ENCODE measurements around the gene BANP. TPM values are rescaled to one million over a fixed set of nuclear protein-coding genes. Genes with fewer than 3 reads are reported as not detected.
"Not testable (repeated sequence)": the region's sequence is repeated elsewhere in the genome, so short reads cannot be mapped to it uniquely, and the experiment has no call there.

Gene BANP
- polyA plus RNA-seq, 2 donors = 6.5 to 13.6 TPM

- H3K9me3 ChIP-seq (ENCODE audit: control insufficient read depth in 2 of 2, insufficient read depth in 1 of 2, low read depth in 1 of 2, low read length in 1 of 2); H3K4me1 ChIP-seq (ENCODE audit: control insufficient read depth in 2 of 2, insufficient read depth in 2 of 2, low read length in 1 of 2); H3K27ac ChIP-seq (ENCODE audit: low read depth in 2 of 2, low read length in 1 of 2); H3K36me3 ChIP-seq (ENCODE audit: control insufficient read depth in 2 of 2, insufficient read depth in 2 of 2, low read length in 1 of 2); H3K27me3 ChIP-seq (ENCODE audit: control insufficient read depth in 1 of 2, insufficient read depth in 2 of 2, low read length in 2 of 2); H3K4me3 ChIP-seq (ENCODE audit: low read depth in 1 of 2, low read length in 2 of 2): not testable (repeated sequence)
- 82 to 86% methylated on average over 25 of the region's 25 CpGs for WGBS, 2 donors
Measured at GRCh38 chr16:88098731-88099562, 147.7 kb downstream of the BANP start.

- Histone ChIP-seq H3K9me3 (ENCODE audit: control insufficient read depth in 2 of 2, insufficient read depth in 1 of 2, low read depth in 1 of 2, low read length in 1 of 2) (peaks cover 0 to 9% of the 10 kb centered on the region in 2 donors), H3K4me1 (ENCODE audit: control insufficient read depth in 2 of 2, insufficient read depth in 2 of 2, low read length in 1 of 2) (no peaks in the 10 kb centered on the region), H3K36me3 (ENCODE audit: control insufficient read depth in 2 of 2, insufficient read depth in 2 of 2, low read length in 1 of 2) (no peaks in the 10 kb centered on the region), H3K4me3 (ENCODE audit: low read depth in 1 of 2, low read length in 2 of 2) (no peak overlapping the region), H3K27ac (ENCODE audit: low read depth in 2 of 2, low read length in 1 of 2) (no peak overlapping the region), H3K27me3 (ENCODE audit: control insufficient read depth in 1 of 2, insufficient read depth in 2 of 2, low read length in 2 of 2) (no peaks in the 10 kb centered on the region)
- WGBS, 2 donors = 75 to 81% methylated on average over 17 of the region's 17 CpGs
Measured at GRCh38 chr16:88099563-88099890, 148.3 kb downstream of the BANP start.

GRCh38 chr16:88099956-88100355, 148.7 kb downstream of the BANP start:
- H3K36me3 ChIP-seq (ENCODE audit: control insufficient read depth in 2 of 2, insufficient read depth in 2 of 2, low read length in 1 of 2); H3K27me3 ChIP-seq (ENCODE audit: control insufficient read depth in 1 of 2, insufficient read depth in 2 of 2, low read length in 2 of 2); H3K4me1 ChIP-seq (ENCODE audit: control insufficient read depth in 2 of 2, insufficient read depth in 2 of 2, low read length in 1 of 2); H3K27ac ChIP-seq (ENCODE audit: low read depth in 2 of 2, low read length in 1 of 2); H3K4me3 ChIP-seq (ENCODE audit: low read depth in 1 of 2, low read length in 2 of 2); H3K9me3 ChIP-seq (ENCODE audit: control insufficient read depth in 2 of 2, insufficient read depth in 1 of 2, low read depth in 1 of 2, low read length in 1 of 2): not testable (repeated sequence)
- WGBS, 2 donors = 79 to 84% methylated on average over 14 of the region's 14 CpGs

- not testable (repeated sequence) for H3K4me3 ChIP-seq (ENCODE audit: low read depth in 1 of 2, low read length in 2 of 2); H3K27me3 ChIP-seq (ENCODE audit: control insufficient read depth in 1 of 2, insufficient read depth in 2 of 2, low read length in 2 of 2); H3K27ac ChIP-seq (ENCODE audit: low read depth in 2 of 2, low read length in 1 of 2); H3K9me3 ChIP-seq (ENCODE audit: control insufficient read depth in 2 of 2, insufficient read depth in 1 of 2, low read depth in 1 of 2, low read length in 1 of 2); H3K36me3 ChIP-seq (ENCODE audit: control insufficient read depth in 2 of 2, insufficient read depth in 2 of 2, low read length in 1 of 2); H3K4me1 ChIP-seq (ENCODE audit: control insufficient read depth in 2 of 2, insufficient read depth in 2 of 2, low read length in 1 of 2)
- 21 to 22% methylated on average over 36 to 40 of the region's 40 CpGs for WGBS, 2 donors
Measured at GRCh38 chr16:88100801-88101622, 149.8 kb downstream of the BANP start.

GRCh38 chr16:88101623-88102105, 150.4 kb downstream of the BANP start:
- H3K4me1 ChIP-seq (ENCODE audit: control insufficient read depth in 2 of 2, insufficient read depth in 2 of 2, low read length in 1 of 2); H3K4me3 ChIP-seq (ENCODE audit: low read depth in 1 of 2, low read length in 2 of 2); H3K27me3 ChIP-seq (ENCODE audit: control insufficient read depth in 1 of 2, insufficient read depth in 2 of 2, low read length in 2 of 2); H3K36me3 ChIP-seq (ENCODE audit: control insufficient read depth in 2 of 2, insufficient read depth in 2 of 2, low read length in 1 of 2); H3K27ac ChIP-seq (ENCODE audit: low read depth in 2 of 2, low read length in 1 of 2); H3K9me3 ChIP-seq (ENCODE audit: control insufficient read depth in 2 of 2, insufficient read depth in 1 of 2, low read depth in 1 of 2, low read length in 1 of 2): not testable (repeated sequence)
- 40 to 45% methylated on average over 21 of the region's 21 CpGs for WGBS, 2 donors

GRCh38 chr16:88102597-88102996, 151.4 kb downstream of the BANP start:
- Histone ChIP-seq H3K4me3 (ENCODE audit: low read depth in 1 of 2, low read length in 2 of 2) (no peak overlapping the region), H3K4me1 (ENCODE audit: control insufficient read depth in 2 of 2, insufficient read depth in 2 of 2, low read length in 1 of 2) (no peaks in the 10 kb centered on the region), H3K27ac (ENCODE audit: low read depth in 2 of 2, low read length in 1 of 2) (no peak overlapping the region), H3K27me3 (ENCODE audit: control insufficient read depth in 1 of 2, insufficient read depth in 2 of 2, low read length in 2 of 2) (no peaks in the 10 kb centered on the region), H3K36me3 (ENCODE audit: control insufficient read depth in 2 of 2, insufficient read depth in 2 of 2, low read length in 1 of 2) (no peaks in the 10 kb centered on the region), H3K9me3 (ENCODE audit: control insufficient read depth in 2 of 2, insufficient read depth in 1 of 2, low read depth in 1 of 2, low read length in 1 of 2) (peaks cover 0 to 4% of the 10 kb centered on the region in 2 donors)
- 90 to 94% methylated on average over 17 of the region's 17 CpGs for WGBS, 2 donors

- WGBS, 2 donors = 82 to 90% methylated on average over 15 of the region's 15 CpGs
- peaks cover 0 to 4% of the 10 kb centered on the region in 2 donors for H3K9me3 ChIP-seq (ENCODE audit: control insufficient read depth in 2 of 2, insufficient read depth in 1 of 2, low read depth in 1 of 2, low read length in 1 of 2)
- no peak overlapping the region for H3K4me3 ChIP-seq (ENCODE audit: low read depth in 1 of 2, low read length in 2 of 2)
- no peaks in the 10 kb centered on the region for H3K4me1 ChIP-seq (ENCODE audit: control insufficient read depth in 2 of 2, insufficient read depth in 2 of 2, low read length in 1 of 2)
- no peak overlapping the region for H3K27ac ChIP-seq (ENCODE audit: low read depth in 2 of 2, low read length in 1 of 2)
- no peaks in the 10 kb centered on the region for H3K36me3 ChIP-seq (ENCODE audit: control insufficient read depth in 2 of 2, insufficient read depth in 2 of 2, low read length in 1 of 2)
- no peaks in the 10 kb centered on the region for H3K27me3 ChIP-seq (ENCODE audit: control insufficient read depth in 1 of 2, insufficient read depth in 2 of 2, low read length in 2 of 2)
Measured at GRCh38 chr16:88103011-88103410, 151.8 kb downstream of the BANP start.

- 78 to 84% methylated on average over 28 of the region's 28 CpGs for WGBS, 2 donors
Measured at GRCh38 chr16:88103581-88104188, 152.5 kb downstream of the BANP start.

GRCh38 chr16:88104363-88104762, 153.1 kb downstream of the BANP start:
- not testable (repeated sequence) for H3K4me3 ChIP-seq (ENCODE audit: low read depth in 1 of 2, low read length in 2 of 2); H3K4me1 ChIP-seq (ENCODE audit: control insufficient read depth in 2 of 2, insufficient read depth in 2 of 2, low read length in 1 of 2); H3K36me3 ChIP-seq (ENCODE audit: control insufficient read depth in 2 of 2, insufficient read depth in 2 of 2, low read length in 1 of 2); H3K27ac ChIP-seq (ENCODE audit: low read depth in 2 of 2, low read length in 1 of 2); H3K27me3 ChIP-seq (ENCODE audit: control insufficient read depth in 1 of 2, insufficient read depth in 2 of 2, low read length in 2 of 2); H3K9me3 ChIP-seq (ENCODE audit: control insufficient read depth in 2 of 2, insufficient read depth in 1 of 2, low read depth in 1 of 2, low read length in 1 of 2)
- 83 to 88% methylated on average over 17 of the region's 17 CpGs for WGBS, 2 donors

More at GRCh38 chr16:88103581-88104188, 152.5 kb downstream of the BANP start:
- no peaks in the 10 kb centered on the region for H3K9me3 ChIP-seq (ENCODE audit: control insufficient read depth in 2 of 2, insufficient read depth in 1 of 2, low read depth in 1 of 2, low read length in 1 of 2)
- no peak overlapping the region for H3K27ac ChIP-seq (ENCODE audit: low read depth in 2 of 2, low read length in 1 of 2)
- no peaks in the 10 kb centered on the region for H3K27me3 ChIP-seq (ENCODE audit: control insufficient read depth in 1 of 2, insufficient read depth in 2 of 2, low read length in 2 of 2)
- H3K4me1 ChIP-seq (ENCODE audit: control insufficient read depth in 2 of 2, insufficient read depth in 2 of 2, low read length in 1 of 2) = no peaks in the 10 kb centered on the region
- H3K4me3 ChIP-seq (ENCODE audit: low read depth in 1 of 2, low read length in 2 of 2) = no peak overlapping the region
- no peaks in the 10 kb centered on the region for H3K36me3 ChIP-seq (ENCODE audit: control insufficient read depth in 2 of 2, insufficient read depth in 2 of 2, low read length in 1 of 2)

Measured in esophagus (tissue), 2 donors.